K562 (cell line): Measurements from ENCODE around the gene CTSS. TPM values are rescaled to one million over a fixed set of nuclear protein-coding genes. Genes with fewer than 3 reads are reported as not detected.

ENCODE experiments used
- ATAC-seq: fragments of 200-7000 bp; cut with Tn5 transposase; 3 replicates; pipeline ENCODE4 v1.9.1; 2020; ENCODE audit warnings: moderate library complexity
- BruUV-seq: library from RNA; stranded (reverse); fragments of 400-500 nt; replicated peaks from 2 replicates; lab custom pipeline; 2021; lab: Mats Ljungman, UMichigan
- CTCF ChIA-PET: fragments of 300-600 bp; formaldehyde crosslinking; extraction: SDS; loops from one replicate; lab custom pipeline; 2021; ENCODE audit warnings: low intra/inter-chr PET ratio; lab: Yijun Ruan, JAX
- POLR2A ChIA-PET: fragments of 300-600, 350-650 bp; sonication (Branson Sonifier 250); formaldehyde crosslinking; extraction: SDS; loops from one replicate; lab custom pipeline; 2021; ENCODE audit warnings: antibody characterized with exemption, inconsistent platforms; lab: Yijun Ruan, JAX
- DNase-seq, 4 experiments: peaks; one replicate each; pipeline versions ENCODE4 v3.0.0 to v3.0.0-alpha.2; 2011 to 2018; ENCODE audit warnings: low spot score in 3 of 4, mixed read lengths in 3 of 4; ENCODE audit errors: extremely low read depth in 1 of 4
- FAIRE-seq: peaks from 2 replicates; lab custom pipeline; 2011; peaks lifted over from hg19 to GRCh38; lab: Jason Lieb, UNC
- H2AFZ ChIP-seq: 2 replicates; pipeline ENCODE4 v1.6.0; 2011; ENCODE audit warnings: low read depth, low read length, control low read depth, inconsistent platforms
- H3K27ac ChIP-seq: fragments of 200-600 bp; 3 replicates; pipeline ENCODE4 v1.8.0; 2011; ENCODE audit warnings: low read depth, mild to moderate bottlenecking, control low read depth, inconsistent platforms, low read length, moderate library complexity, mixed read lengths; ENCODE audit errors: extremely low read depth
- H3K27me3 ChIP-seq, 2 experiments: fragments of 300-600 bp in 1 of 2; 2 replicates in 1 of 2; 3 replicates in 1 of 2; pipeline versions ENCODE4 v1.6.0 to v1.8.0; 2011; ENCODE audit warnings: inconsistent platforms in 2 of 2, low read length in 2 of 2, mild to moderate bottlenecking in 1 of 2, mixed read lengths in 1 of 2, moderate library complexity in 1 of 2; ENCODE audit not compliant: control insufficient read depth in 2 of 2, insufficient read depth in 2 of 2
- H3K36me3 ChIP-seq: fragments of 300-600 bp; 3 replicates; pipeline ENCODE4 v1.8.0; 2011; ENCODE audit warnings: mild to moderate bottlenecking, low read length, inconsistent platforms; ENCODE audit not compliant: control insufficient read depth, insufficient read depth
- H3K4me1 ChIP-seq, 2 experiments: fragments of 200-600 bp in 1 of 2; replicated peaks in 1 of 2; 2 replicates in 1 of 2; 3 replicates in 1 of 2; pipeline versions ENCODE4 v1.5.1 to v1.8.0; 2011; ENCODE audit warnings: inconsistent platforms in 2 of 2, low read length in 2 of 2, mild to moderate bottlenecking in 1 of 2, mixed read lengths in 1 of 2, moderate library complexity in 1 of 2; ENCODE audit not compliant: control insufficient read depth in 2 of 2, insufficient read depth in 2 of 2
- H3K4me2 ChIP-seq: 2 replicates; pipeline ENCODE4 v1.6.1; 2011; ENCODE audit warnings: low read length, control low read depth, inconsistent platforms, mixed read lengths; ENCODE audit not compliant: insufficient read depth
- H3K4me3 ChIP-seq: fragments of 200-600 bp; sonication (generic), shearing (Covaris generic); 2 replicates; pipeline ENCODE4 v1.5.1; 2016; ENCODE audit warnings: control low read depth, inconsistent platforms
- H3K79me2 ChIP-seq: fragments of 200-600 bp; 3 replicates; pipeline ENCODE4 v1.8.0; 2011; ENCODE audit warnings: low read length, inconsistent platforms; ENCODE audit not compliant: control insufficient read depth, insufficient read depth
- H3K9ac ChIP-seq, 2 experiments: 2 replicates each; pipeline versions ENCODE4 v1.6.0 to v1.6.1; 2011; ENCODE audit warnings: low read depth in 2 of 2, low read length in 2 of 2, control low read depth in 1 of 2, inconsistent platforms in 1 of 2, mild to moderate bottlenecking in 1 of 2, mixed read lengths in 1 of 2; ENCODE audit not compliant: insufficient read depth in 1 of 2
- H3K9me1 ChIP-seq: one replicate; pipeline ENCODE4 v1.6.0; 2011; ENCODE audit warnings: inconsistent platforms, mild to moderate bottlenecking, low read length, moderate library complexity; ENCODE audit not compliant: control insufficient read depth, insufficient read depth
- H3K9me3 ChIP-seq: replicated peaks from 2 replicates; pipeline ENCODE4 v1.5.1; 2011; ENCODE audit warnings: low read depth, low read length, inconsistent platforms; ENCODE audit not compliant: control insufficient read depth, insufficient read depth
- H4K20me1 ChIP-seq: replicated peaks from 2 replicates; pipeline ENCODE4 v1.6.1; 2011; ENCODE audit warnings: low read length, inconsistent platforms, mixed read lengths; ENCODE audit not compliant: control insufficient read depth, insufficient read depth
- ARHGAP35 ChIP-seq: fragments of 450-650 bp; IDR thresholded peaks from 2 replicates; pipeline ENCODE4 v1.6.1; 2018; ENCODE audit not compliant: partially characterized antibody
- ASH1L ChIP-seq: fragments of 450-650 bp; IDR thresholded peaks from 2 replicates; pipeline ENCODE4 v1.6.1; 2018; ENCODE audit warnings: borderline replicate concordance, mild to moderate bottlenecking, low read depth; ENCODE audit not compliant: partially characterized antibody
- ILK ChIP-seq: fragments of 450-650 bp; IDR thresholded peaks from 2 replicates; pipeline ENCODE4 v1.6.1; 2016; ENCODE audit warnings: missing genetic modification characterization, low read depth, mild to moderate bottlenecking, missing compliant biosample characterization, moderate library complexity, borderline replicate concordance
- MBD2 ChIP-seq: sonication (generic); IDR thresholded peaks from 2 replicates; pipeline ENCODE4 v1.6.1; 2016; ENCODE audit warnings: low read depth, borderline replicate concordance
- MEIS2 ChIP-seq: fragments of 450-650 bp; IDR thresholded peaks from 2 replicates; pipeline ENCODE4 v1.6.1; 2014; ENCODE audit warnings: mild to moderate bottlenecking; ENCODE audit not compliant: partially characterized antibody
- NR3C1 ChIP-seq: sonication (generic); formaldehyde crosslinking; IDR thresholded peaks from 2 replicates; pipeline ENCODE4 v1.8.1; 2022; ENCODE audit warnings: missing genetic modification reagents
- RFX5 ChIP-seq: IDR thresholded peaks from 2 replicates; pipeline ENCODE4 v1.6.1; 2011; ENCODE audit warnings: low read depth, mild to moderate bottlenecking, improper control_type of control experiment, low read length
- RUNX1 ChIP-seq: sonication (generic); IDR thresholded peaks from 2 replicates; pipeline ENCODE4 v1.6.1; 2016; ENCODE audit warnings: antibody characterized with exemption, low read depth
- U2AF1 ChIP-seq: fragments of 200-400 bp; formaldehyde crosslinking; optimal IDR thresholded peaks from 2 replicates; pipeline ENCODE3; 2017; ENCODE audit warnings: mild to moderate bottlenecking, low read depth, low read length, moderate library complexity
- ZNF121 ChIP-seq: sonication (generic); formaldehyde crosslinking; conservative IDR thresholded peaks from 2 replicates; pipeline ENCODE4 v1.8.0; 2022; ENCODE audit warnings: missing genetic modification reagents
- WGBS: fragments of 100-300 bp; shearing (Covaris generic); methylation state at CpG from one replicate; pipeline ENCODE4 v1.1.6; 2016; ENCODE audit warnings: low coverage, mixed read lengths; ENCODE audit not compliant: insufficient coverage; ENCODE audit errors: missing lambda C conversion rate; 5-methylcytosine and 5-hydroxymethylcytosine counted together
- in situ Hi-C: fragments of 300-500 bp; cut with MboI; formaldehyde crosslinking; loops from 4 replicates; pipeline ENCODE4 v1.15.0; 2018; ENCODE audit warnings: inconsistent platforms, mixed read lengths
- intact Hi-C: fragments of 100-400 bp; cut with micrococcal nuclease; formaldehyde crosslinking; loops from 2 replicates; pipeline ENCODE4 v1.14.2; 2022
- polyA plus RNA-seq, 8 experiments: library from polyadenylated mRNA; depleted of rRNA in 4 of 8; stranded (reverse) in 5 of 8; unstranded in 3 of 8; fragments of >200 nt; fragmentation: Nextera tagmentation in 2 of 8; fragmentation: Illumina TruSeq in 1 of 8; extraction: Ambion mirVana in 2 of 8; extraction: Trizol in 1 of 8; gene quantifications; 2 replicates each; pipeline versions ENCODE4 v1.2.1 to v1.2.3, GENCODE V29; 2011 to 2014; ENCODE audit warnings: inconsistent platforms in 1 of 8, missing spikeins in 1 of 8
- total RNA-seq, 7 experiments: library from RNA; depleted of rRNA in 6 of 7; stranded (reverse); fragments of >200 nt in 6 of 7; fragmentation: Illumina TruSeq in 2 of 7; extraction: Trizol in 2 of 7; gene quantifications; 2 replicates each; pipeline versions ENCODE4 v1.2.1 to v1.2.3, GENCODE V29; 2011 to 2021; ENCODE audit warnings: low replicate concordance in 1 of 7
- TF ChIP-seq, protein P1 (sequence below): fragments of 450-650 bp; IDR thresholded peaks from 2 replicates; pipeline ENCODE4 v1.6.1; 2016; ENCODE audit warnings: borderline replicate concordance

Gene CTSS
- total and polyA plus RNA-seq, 9 of the 15 experiments (the other 6 are each of a cell fraction or from before 2014, with no cell fraction given), result 8.6 to 24.9 (median 10.3) TPM

DNA sequence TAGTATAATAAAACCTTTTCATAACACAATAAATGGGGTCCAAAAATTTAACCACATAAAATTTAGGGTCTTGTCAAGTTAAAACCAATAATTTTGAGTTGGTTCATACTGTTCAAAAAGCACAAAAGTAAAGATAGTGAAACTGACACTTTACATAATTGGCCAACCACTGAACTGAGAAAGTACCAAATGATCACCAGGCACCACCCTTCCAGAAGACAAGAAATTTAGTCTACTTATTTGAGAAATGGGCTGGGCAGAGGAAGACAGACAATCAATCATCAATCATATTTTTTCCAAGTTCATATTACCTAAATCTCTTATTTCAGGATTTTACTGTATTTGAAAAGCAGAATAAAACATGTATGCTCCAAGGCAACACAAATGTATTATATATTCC lies 62.2 kb downstream of the CTSS start:
- no peak for FAIRE-seq
- TF ChIP-seq MEIS2, result peak; percentile 39
- no peak for TF ChIP-seq ARHGAP35
- ATAC-seq, result no peak
- no peaks in the 10 kb centered on the region for H3K9me3 ChIP-seq
- CTCF ChIA-PET, result no interaction called here
- no peaks in the 10 kb centered on the region for H3K27me3 ChIP-seq
- POLR2A ChIA-PET, result no interaction called here
- BruUV-seq, result no TSS peak
- no peak overlapping the region for H3K4me3 ChIP-seq
- intact Hi-C loops (no loop called here), in situ Hi-C loops (no loop called here)
- no peak overlapping the region for H3K27ac ChIP-seq
- H3K36me3 ChIP-seq, result no peaks in the 10 kb centered on the region
- H3K4me2 ChIP-seq, result no peak overlapping the region
- no peaks in the 10 kb centered on the region for H3K4me1 ChIP-seq
- no peaks in the 10 kb centered on the region for H3K79me2 ChIP-seq
- H2AFZ ChIP-seq, result peak overlapping the region; percentile 29; the same call in 1 of the 2 replicates
- H3K9me1 ChIP-seq, result no peaks in the 10 kb centered on the region
- H3K9ac ChIP-seq, result no peak overlapping the region
- DNase-seq, result no peak
- no peaks in the 10 kb centered on the region for H4K20me1 ChIP-seq

DNA sequence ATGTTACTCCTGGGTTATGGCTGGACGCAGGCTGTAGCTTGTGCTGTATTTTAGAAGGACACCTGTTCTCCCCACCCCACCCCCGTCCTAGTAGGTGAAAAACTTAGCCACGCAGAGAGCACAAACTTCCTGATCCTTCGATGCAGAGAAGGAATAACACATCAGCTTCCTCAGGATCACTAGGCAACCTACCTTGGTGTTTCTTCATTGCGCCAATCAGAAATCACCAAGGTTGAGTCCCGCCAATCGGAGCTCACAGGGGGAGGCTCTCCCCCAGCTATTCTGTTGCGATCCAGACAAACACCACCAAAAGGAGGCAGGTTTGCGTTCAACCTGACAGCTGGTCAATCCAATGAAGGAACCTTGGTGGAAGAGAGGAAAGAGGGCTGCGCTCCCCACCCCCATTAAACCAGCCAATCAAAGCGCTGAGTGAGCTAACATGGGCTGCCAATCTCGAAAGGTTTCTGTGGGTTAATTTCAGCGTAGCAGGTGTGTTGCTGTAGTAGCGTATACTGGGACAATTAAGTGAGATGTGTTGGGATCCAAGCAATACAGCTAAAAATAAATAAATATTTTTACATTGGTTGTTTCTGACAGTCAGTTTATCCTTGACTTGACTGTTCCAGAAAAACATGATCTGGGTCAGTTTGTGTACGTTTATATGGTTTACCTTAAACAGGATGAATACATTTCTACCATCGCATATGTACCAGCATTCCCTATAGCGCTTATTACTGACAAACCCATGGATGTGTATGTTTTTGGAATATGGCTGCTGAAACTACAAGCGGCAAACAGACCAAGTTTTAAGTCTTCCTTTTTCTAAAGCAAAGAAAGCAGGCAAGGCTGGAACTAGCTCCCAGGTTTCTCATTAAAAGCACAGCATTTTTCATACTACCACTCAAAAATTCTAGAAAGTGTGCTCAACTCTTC lies 68.3 kb downstream of the CTSS start, which contains the start of gene GOLPH3L:
Gene GOLPH3L, minus strand, starts transcription at position 160 of the 933 bp plus-strand sequence. CDS start 2,316 bp downstream, outside the sequence.
- no TSS peak for BruUV-seq
- FAIRE-seq (peak; percentile 100), DNase-seq (peak; percentile 95 to 99 (median 97)), ATAC-seq (peak; percentile 99)
- Histone ChIP-seq H3K4me2 (peak within 1 kb of the TSS; percentile 91), H3K27me3 (no peaks in the 10 kb centered on the region), H2AFZ (peak within 1 kb of the TSS; percentile 88), H3K9ac (peak within 1 kb of the TSS; percentile 71 to 84), H3K79me2 (peaks cover 28% of the 10 kb centered on the region), H3K36me3 (peaks cover 25% of the 10 kb centered on the region), H3K27ac (peak within 1 kb of the TSS; percentile 65), H3K4me1 (no peaks in the 10 kb centered on the region; a peak in 1 of 5 replicates), H3K9me3 (no peaks in the 10 kb centered on the region), H3K9me1 (no peaks in the 10 kb centered on the region), H4K20me1 (no peaks in the 10 kb centered on the region), H3K4me3 (peak within 1 kb of the TSS; percentile 55)
- in situ Hi-C loops (no loop called here), intact Hi-C loops (loop anchor here (2.0 kb wide), 2 partner anchors 68 to 136 kb away; partner anchors contain the start of gene ENSA)
- WGBS, result 1% methylated on average over 17 of the region's 18 CpGs
- ChIA-PET CTCF (no interaction called here), POLR2A (interaction anchor here (0.5 to 2.3 kb wide), 13 partner anchors 9 to 284 kb away, joined by 3 to 10 read pairs (median 4); partner anchors contain the start of gene MCL1)
- TF ChIP-seq U2AF1 (no peak), ASH1L (peak; percentile 92), ILK (tag) (no peak), ZNF121 (CRISPR knock-in tag) (no peak), NR3C1 (CRISPR knock-in tag) (no peak), RUNX1 (no peak), RFX5 (peak; percentile 81), MBD2 (peak; percentile 95)
- TF ChIP-seq, protein P1, sequence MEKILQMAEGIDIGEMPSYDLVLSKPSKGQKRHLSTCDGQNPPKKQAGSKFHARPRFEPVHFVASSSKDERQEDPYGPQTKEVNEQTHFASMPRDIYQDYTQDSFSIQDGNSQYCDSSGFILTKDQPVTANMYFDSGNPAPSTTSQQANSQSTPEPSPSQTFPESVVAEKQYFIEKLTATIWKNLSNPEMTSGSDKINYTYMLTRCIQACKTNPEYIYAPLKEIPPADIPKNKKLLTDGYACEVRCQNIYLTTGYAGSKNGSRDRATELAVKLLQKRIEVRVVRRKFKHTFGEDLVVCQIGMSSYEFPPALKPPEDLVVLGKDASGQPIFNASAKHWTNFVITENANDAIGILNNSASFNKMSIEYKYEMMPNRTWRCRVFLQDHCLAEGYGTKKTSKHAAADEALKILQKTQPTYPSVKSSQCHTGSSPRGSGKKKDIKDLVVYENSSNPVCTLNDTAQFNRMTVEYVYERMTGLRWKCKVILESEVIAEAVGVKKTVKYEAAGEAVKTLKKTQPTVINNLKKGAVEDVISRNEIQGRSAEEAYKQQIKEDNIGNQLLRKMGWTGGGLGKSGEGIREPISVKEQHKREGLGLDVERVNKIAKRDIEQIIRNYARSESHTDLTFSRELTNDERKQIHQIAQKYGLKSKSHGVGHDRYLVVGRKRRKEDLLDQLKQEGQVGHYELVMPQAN, result peak; percentile 80; the same call in 1 of the 2 replicates
